K562 (cell line): ENCODE data around the gene ABCA3. TPM values are rescaled to one million over a fixed set of nuclear protein-coding genes. Genes with fewer than 3 reads are reported as not detected.

Source experiments
- ASH1L ChIP-seq: fragments of 450-650 bp; IDR thresholded peaks from 2 replicates; pipeline ENCODE4 v1.6.1; 2018; ENCODE audit warnings: borderline replicate concordance, mild to moderate bottlenecking, low read depth; ENCODE audit not compliant: partially characterized antibody
- HLTF ChIP-seq: fragments of 450-650 bp; IDR thresholded peaks from 2 replicates; pipeline ENCODE4 v1.6.1; 2016
- HSF4 ChIP-seq: fragments of 250-450 bp; sonication (Bioruptor Pico); IDR thresholded peaks from 2 replicates; pipeline ENCODE4 v2.1.2; 2022; ENCODE audit warnings: mild to moderate bottlenecking, moderate library complexity, borderline replicate concordance
- KDM2B ChIP-seq: fragments of 250-450 bp; sonication (Bioruptor Pico); IDR thresholded peaks from 2 replicates; pipeline ENCODE4 v1.8.0; 2021; ENCODE audit warnings: mild to moderate bottlenecking, moderate library complexity
- MTF1 ChIP-seq: fragments of 250-450 bp; sonication (Bioruptor Pico); IDR thresholded peaks from 2 replicates; pipeline ENCODE4 v1.9.0; 2021; ENCODE audit warnings: moderate library complexity, mild to moderate bottlenecking, inconsistent platforms, borderline replicate concordance
- RFX7 ChIP-seq: fragments of 250-450 bp; sonication (Bioruptor Pico); IDR thresholded peaks from 2 replicates; pipeline ENCODE4 v1.5.1; 2021; ENCODE audit warnings: mild to moderate bottlenecking
- TCFL5 ChIP-seq: fragments of 250-450 bp; sonication (Bioruptor Pico); conservative IDR thresholded peaks from 2 replicates; pipeline ENCODE4 v1.6.1; 2021; ENCODE audit warnings: mild to moderate bottlenecking, moderate library complexity, matching md5 sums
- TEAD4 ChIP-seq, 2 experiments: sonication (generic) in 1 of 2; formaldehyde crosslinking in 1 of 2; IDR thresholded peaks; 2 replicates each; pipeline versions ENCODE4 v1.6.1 to v1.8.0; 2012 to 2022; ENCODE audit warnings: borderline replicate concordance in 1 of 2, inconsistent platforms in 1 of 2, low read length in 1 of 2, mild to moderate bottlenecking in 1 of 2, missing genetic modification reagents in 1 of 2
- polyA plus RNA-seq, 8 experiments: library from polyadenylated mRNA; depleted of rRNA in 4 of 8; stranded (reverse) in 5 of 8; unstranded in 3 of 8; fragments of >200 nt; fragmentation: Nextera tagmentation in 2 of 8; fragmentation: Illumina TruSeq in 1 of 8; extraction: Ambion mirVana in 2 of 8; extraction: Trizol in 1 of 8; gene quantifications; 2 replicates each; pipeline versions ENCODE4 v1.2.1 to v1.2.3, GENCODE V29; 2011 to 2014; ENCODE audit warnings: inconsistent platforms in 1 of 8, missing spikeins in 1 of 8
- total RNA-seq, 7 experiments: library from RNA; depleted of rRNA in 6 of 7; stranded (reverse); fragments of >200 nt in 6 of 7; fragmentation: Illumina TruSeq in 2 of 7; extraction: Trizol in 2 of 7; gene quantifications; 2 replicates each; pipeline versions ENCODE4 v1.2.1 to v1.2.3, GENCODE V29; 2011 to 2021; ENCODE audit warnings: low replicate concordance in 1 of 7
- TF ChIP-seq, protein P1 (sequence below): fragments of 250-450 bp; sonication (Bioruptor Pico); IDR thresholded peaks from 2 replicates; pipeline ENCODE4 v1.8.0; 2022; ENCODE audit warnings: moderate library complexity, mild to moderate bottlenecking, inconsistent platforms
- TF ChIP-seq, protein P2 (sequence below): sonication (generic); formaldehyde crosslinking; IDR thresholded peaks from 2 replicates; pipeline ENCODE4 v1.8.0; 2022; ENCODE audit warnings: mild to moderate bottlenecking, missing genetic modification reagents, borderline replicate concordance
- TF ChIP-seq, protein P3 (sequence below): fragments of 450-650 bp; IDR thresholded peaks from 2 replicates; pipeline ENCODE4 v1.6.1; 2017; ENCODE audit warnings: antibody characterized with exemption
- TF ChIP-seq, protein P4 (sequence below): sonication (generic); formaldehyde crosslinking; IDR thresholded peaks from 2 replicates; pipeline ENCODE4 v1.8.1; 2023; ENCODE audit warnings: mild to moderate bottlenecking, missing genetic modification reagents
- TF ChIP-seq, protein P5 (sequence below): fragments of 150-350 bp; IDR thresholded peaks from 2 replicates; pipeline ENCODE4 v1.6.1; 2014; ENCODE audit warnings: low read depth, mild to moderate bottlenecking, low read length, borderline replicate concordance

The ABCA3 gene
- total and polyA plus RNA-seq, 9 of the 15 experiments (the other 6 are each of a cell fraction or from before 2014, with no cell fraction given) = 0.66 to 23.7 (median 6.9) TPM

DNA sequence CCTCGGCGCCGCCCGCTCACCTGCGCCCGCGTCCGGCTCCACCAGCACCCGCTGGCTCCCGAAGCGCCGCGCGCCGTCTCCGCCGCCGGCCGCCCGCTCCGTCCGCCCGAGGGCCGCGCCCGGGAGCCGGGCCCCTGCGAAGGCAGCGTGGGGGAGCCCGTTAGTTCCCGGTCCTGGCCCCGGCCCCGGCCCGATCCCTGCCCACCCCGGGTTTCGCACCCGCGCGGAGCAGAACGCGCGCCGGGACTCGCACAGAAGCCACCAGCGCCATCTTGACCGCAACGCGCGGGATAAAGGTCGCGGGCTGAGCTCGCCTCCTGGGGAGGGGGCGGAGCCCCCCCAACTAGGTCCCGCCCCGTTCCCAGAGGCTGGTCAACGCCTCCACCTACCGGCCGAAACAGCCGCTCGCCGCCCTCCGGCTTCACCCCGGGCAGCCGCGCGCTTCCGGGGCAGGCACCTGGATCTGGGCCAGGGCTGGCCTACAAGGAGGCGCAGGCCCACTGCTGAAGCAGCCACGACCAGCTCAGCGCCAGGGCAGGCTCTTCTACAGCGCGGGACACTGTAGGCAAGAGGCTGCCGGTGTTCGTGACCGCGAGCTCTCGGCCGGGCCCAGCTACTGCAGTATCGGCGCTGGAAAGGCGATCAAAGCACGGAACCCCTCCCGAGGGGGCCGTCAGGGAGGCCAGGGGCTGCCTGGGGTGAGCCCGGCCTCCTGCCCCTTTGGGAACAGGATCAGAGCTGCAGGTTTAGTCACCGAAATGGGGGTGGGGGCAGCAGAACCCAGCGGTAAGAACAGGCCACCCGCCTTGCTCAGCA lies 89.0 kb downstream of the ABCA3 start, which contains the start of gene ECI1 (continued):
- TF ChIP-seq, protein P1, sequence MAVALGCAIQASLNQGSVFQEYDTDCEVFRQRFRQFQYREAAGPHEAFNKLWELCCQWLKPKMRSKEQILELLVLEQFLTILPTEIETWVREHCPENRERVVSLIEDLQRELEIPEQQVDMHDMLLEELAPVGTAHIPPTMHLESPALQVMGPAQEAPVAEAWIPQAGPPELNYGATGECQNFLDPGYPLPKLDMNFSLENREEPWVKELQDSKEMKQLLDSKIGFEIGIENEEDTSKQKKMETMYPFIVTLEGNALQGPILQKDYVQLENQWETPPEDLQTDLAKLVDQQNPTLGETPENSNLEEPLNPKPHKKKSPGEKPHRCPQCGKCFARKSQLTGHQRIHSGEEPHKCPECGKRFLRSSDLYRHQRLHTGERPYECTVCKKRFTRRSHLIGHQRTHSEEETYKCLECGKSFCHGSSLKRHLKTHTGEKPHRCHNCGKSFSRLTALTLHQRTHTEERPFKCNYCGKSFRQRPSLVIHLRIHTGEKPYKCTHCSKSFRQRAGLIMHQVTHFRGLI = no peak
- TF ChIP-seq, protein P2, sequence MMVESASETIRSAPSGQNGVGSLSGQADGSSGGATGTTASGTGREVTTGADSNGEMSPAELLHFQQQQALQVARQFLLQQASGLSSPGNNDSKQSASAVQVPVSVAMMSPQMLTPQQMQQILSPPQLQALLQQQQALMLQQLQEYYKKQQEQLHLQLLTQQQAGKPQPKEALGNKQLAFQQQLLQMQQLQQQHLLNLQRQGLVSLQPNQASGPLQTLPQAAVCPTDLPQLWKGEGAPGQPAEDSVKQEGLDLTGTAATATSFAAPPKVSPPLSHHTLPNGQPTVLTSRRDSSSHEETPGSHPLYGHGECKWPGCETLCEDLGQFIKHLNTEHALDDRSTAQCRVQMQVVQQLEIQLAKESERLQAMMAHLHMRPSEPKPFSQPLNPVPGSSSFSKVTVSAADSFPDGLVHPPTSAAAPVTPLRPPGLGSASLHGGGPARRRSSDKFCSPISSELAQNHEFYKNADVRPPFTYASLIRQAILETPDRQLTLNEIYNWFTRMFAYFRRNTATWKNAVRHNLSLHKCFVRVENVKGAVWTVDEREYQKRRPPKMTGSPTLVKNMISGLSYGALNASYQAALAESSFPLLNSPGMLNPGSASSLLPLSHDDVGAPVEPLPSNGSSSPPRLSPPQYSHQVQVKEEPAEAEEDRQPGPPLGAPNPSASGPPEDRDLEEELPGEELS = no peak
- TF ChIP-seq TCFL5 (CRISPR knock-in tag) (no peak), KDM2B (CRISPR knock-in tag) (peak; percentile 46; the same call in 1 of the 2 replicates), HSF4 (CRISPR knock-in tag) (no peak), ASH1L (no peak), MTF1 (CRISPR knock-in tag) (no peak), RFX7 (CRISPR knock-in tag) (no peak), HLTF (peak; percentile 48; the same call in 1 of the 2 replicates), TEAD4 (IDR thresholded peaks at IDR 0.05; ENCODE audit: low read length) (no peak), TEAD4 (CRISPR knock-in tag; IDR thresholded peaks at IDR 0.05; ENCODE audit: borderline replicate concordance) (no peak)
- TF ChIP-seq, protein P3, sequence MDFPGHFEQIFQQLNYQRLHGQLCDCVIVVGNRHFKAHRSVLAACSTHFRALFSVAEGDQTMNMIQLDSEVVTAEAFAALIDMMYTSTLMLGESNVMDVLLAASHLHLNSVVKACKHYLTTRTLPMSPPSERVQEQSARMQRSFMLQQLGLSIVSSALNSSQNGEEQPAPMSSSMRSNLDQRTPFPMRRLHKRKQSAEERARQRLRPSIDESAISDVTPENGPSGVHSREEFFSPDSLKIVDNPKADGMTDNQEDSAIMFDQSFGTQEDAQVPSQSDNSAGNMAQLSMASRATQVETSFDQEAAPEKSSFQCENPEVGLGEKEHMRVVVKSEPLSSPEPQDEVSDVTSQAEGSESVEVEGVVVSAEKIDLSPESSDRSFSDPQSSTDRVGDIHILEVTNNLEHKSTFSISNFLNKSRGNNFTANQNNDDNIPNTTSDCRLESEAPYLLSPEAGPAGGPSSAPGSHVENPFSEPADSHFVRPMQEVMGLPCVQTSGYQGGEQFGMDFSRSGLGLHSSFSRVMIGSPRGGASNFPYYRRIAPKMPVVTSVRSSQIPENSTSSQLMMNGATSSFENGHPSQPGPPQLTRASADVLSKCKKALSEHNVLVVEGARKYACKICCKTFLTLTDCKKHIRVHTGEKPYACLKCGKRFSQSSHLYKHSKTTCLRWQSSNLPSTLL = no peak
- TF ChIP-seq, protein P4, sequence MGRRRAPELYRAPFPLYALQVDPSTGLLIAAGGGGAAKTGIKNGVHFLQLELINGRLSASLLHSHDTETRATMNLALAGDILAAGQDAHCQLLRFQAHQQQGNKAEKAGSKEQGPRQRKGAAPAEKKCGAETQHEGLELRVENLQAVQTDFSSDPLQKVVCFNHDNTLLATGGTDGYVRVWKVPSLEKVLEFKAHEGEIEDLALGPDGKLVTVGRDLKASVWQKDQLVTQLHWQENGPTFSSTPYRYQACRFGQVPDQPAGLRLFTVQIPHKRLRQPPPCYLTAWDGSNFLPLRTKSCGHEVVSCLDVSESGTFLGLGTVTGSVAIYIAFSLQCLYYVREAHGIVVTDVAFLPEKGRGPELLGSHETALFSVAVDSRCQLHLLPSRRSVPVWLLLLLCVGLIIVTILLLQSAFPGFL (CRISPR knock-in tag) = no peak
- TF ChIP-seq, protein P5, sequence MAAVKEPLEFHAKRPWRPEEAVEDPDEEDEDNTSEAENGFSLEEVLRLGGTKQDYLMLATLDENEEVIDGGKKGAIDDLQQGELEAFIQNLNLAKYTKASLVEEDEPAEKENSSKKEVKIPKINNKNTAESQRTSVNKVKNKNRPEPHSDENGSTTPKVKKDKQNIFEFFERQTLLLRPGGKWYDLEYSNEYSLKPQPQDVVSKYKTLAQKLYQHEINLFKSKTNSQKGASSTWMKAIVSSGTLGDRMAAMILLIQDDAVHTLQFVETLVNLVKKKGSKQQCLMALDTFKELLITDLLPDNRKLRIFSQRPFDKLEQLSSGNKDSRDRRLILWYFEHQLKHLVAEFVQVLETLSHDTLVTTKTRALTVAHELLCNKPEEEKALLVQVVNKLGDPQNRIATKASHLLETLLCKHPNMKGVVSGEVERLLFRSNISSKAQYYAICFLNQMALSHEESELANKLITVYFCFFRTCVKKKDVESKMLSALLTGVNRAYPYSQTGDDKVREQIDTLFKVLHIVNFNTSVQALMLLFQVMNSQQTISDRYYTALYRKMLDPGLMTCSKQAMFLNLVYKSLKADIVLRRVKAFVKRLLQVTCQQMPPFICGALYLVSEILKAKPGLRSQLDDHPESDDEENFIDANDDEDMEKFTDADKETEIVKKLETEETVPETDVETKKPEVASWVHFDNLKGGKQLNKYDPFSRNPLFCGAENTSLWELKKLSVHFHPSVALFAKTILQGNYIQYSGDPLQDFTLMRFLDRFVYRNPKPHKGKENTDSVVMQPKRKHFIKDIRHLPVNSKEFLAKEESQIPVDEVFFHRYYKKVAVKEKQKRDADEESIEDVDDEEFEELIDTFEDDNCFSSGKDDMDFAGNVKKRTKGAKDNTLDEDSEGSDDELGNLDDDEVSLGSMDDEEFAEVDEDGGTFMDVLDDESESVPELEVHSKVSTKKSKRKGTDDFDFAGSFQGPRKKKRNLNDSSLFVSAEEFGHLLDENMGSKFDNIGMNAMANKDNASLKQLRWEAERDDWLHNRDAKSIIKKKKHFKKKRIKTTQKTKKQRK = no peak
